Endodermal cell (in vitro differentiated cells): Measurements from ENCODE around the gene IQSEC3. TPM values are rescaled to one million over a fixed set of nuclear protein-coding genes. Genes with fewer than 3 reads are reported as not detected.

ENCODE experiments used
- DNase-seq: peaks from one replicate; pipeline ENCODE4 v3.0.0-alpha.2; 2017
- H3K27ac ChIP-seq: 2 replicates; pipeline ENCODE4 v1.5.1; 2013; ENCODE audit warnings: mild to moderate bottlenecking, low read depth, low read length, moderate library complexity
- H3K27me3 ChIP-seq: 2 replicates; pipeline ENCODE4 v1.6.1; 2013; ENCODE audit warnings: mild to moderate bottlenecking, low read length, moderate library complexity; ENCODE audit not compliant: insufficient read depth, control insufficient read depth, poor library complexity, severe bottlenecking
- H3K36me3 ChIP-seq: 2 replicates; pipeline ENCODE4 v1.7.0; 2013; ENCODE audit warnings: mild to moderate bottlenecking, low read length, moderate library complexity; ENCODE audit not compliant: control insufficient read depth, insufficient read depth
- H3K4me1 ChIP-seq: one replicate; pipeline ENCODE4 v1.7.0; 2013; ENCODE audit warnings: low read length; ENCODE audit not compliant: control insufficient read depth, insufficient read depth
- H3K4me3 ChIP-seq: 2 replicates; pipeline ENCODE4 v1.5.1; 2013; ENCODE audit warnings: mild to moderate bottlenecking, low read length, moderate library complexity
- H3K9ac ChIP-seq: 2 replicates; pipeline ENCODE4 v1.6.1; 2013; ENCODE audit warnings: mild to moderate bottlenecking, low read length, moderate library complexity; ENCODE audit not compliant: poor library complexity, severe bottlenecking; ENCODE audit errors: extremely low read depth
- H3K9me3 ChIP-seq: 2 replicates; pipeline ENCODE4 v1.6.1; 2013; ENCODE audit warnings: mild to moderate bottlenecking, low read length, moderate library complexity; ENCODE audit not compliant: control insufficient read depth
- H3K27ac Mint-ChIP-seq: 2 replicates; pipeline ENCODE4 v1.8.0; 2020; ENCODE audit warnings: mixed read lengths
- H3K27me3 Mint-ChIP-seq: 2 replicates; pipeline ENCODE4 v1.8.0; 2021; ENCODE audit warnings: mild to moderate bottlenecking, mixed read lengths; ENCODE audit not compliant: insufficient read depth
- H3K36me3 Mint-ChIP-seq: 2 replicates; pipeline ENCODE4 v1.8.0; 2020; ENCODE audit warnings: low read depth, mixed read lengths
- H3K4me1 Mint-ChIP-seq: 2 replicates; pipeline ENCODE4 v1.8.0; 2020; ENCODE audit warnings: mixed read lengths
- H3K4me3 Mint-ChIP-seq: 2 replicates; pipeline ENCODE4 v1.8.0; 2020; ENCODE audit warnings: mild to moderate bottlenecking, moderate library complexity, mixed read lengths
- H3K9me3 Mint-ChIP-seq: 2 replicates; pipeline ENCODE4 v1.8.0; 2020; ENCODE audit warnings: mild to moderate bottlenecking, mixed read lengths
- CTCF ChIP-seq: fragments of 200-600 bp; sonication (generic); conservative IDR thresholded peaks from 2 replicates; pipeline ENCODE4 v1.5.0; 2021; ENCODE audit warnings: antibody characterized with exemption, mild to moderate bottlenecking
- WGBS, 2 experiments: methylation state at CpG; one replicate each; pipeline versions ENCODE4 v1.1.5 to v1.1.7; 2013; ENCODE audit warnings: missing lambda C conversion rate in 2 of 2, mixed read lengths in 1 of 2; ENCODE audit not compliant: insufficient coverage in 1 of 2, insufficient read length in 1 of 2; 5-methylcytosine and 5-hydroxymethylcytosine counted together
- total RNA-seq, 2 donors: library from RNA; stranded (reverse); fragmentation: NEBNext Ultra II Directional in 1 of 2; extraction: Animal tissue kit (Norgen Biotek cat#: 25700) in 1 of 2; gene quantifications; 2 replicates in 1 of 2; 3 replicates in 1 of 2; pipeline ENCODE4 v1.2.1, GENCODE V29; 2021

Gene IQSEC3
- total RNA-seq, 2 donors from 2014 or later = 1.5 to 2.7 TPM

GRCh38 chr12:226401-226800 lies 159.8 kb downstream of the IQSEC3 start:
- Histone ChIP-seq H3K4me3 (no peak overlapping the region), H3K4me1 (no peaks in the 10 kb centered on the region), H3K36me3 (no peaks in the 10 kb centered on the region), H3K9ac (no peak overlapping the region), H3K27ac (no peak overlapping the region), H3K27me3 (no peaks in the 10 kb centered on the region), H3K9me3 (no peaks in the 10 kb centered on the region)
- H3K4me1 Mint-ChIP-seq = no peaks in the 10 kb centered on the region
- peak; percentile 68 for TF ChIP-seq CTCF
- no peaks in the 10 kb centered on the region for H3K36me3 Mint-ChIP-seq
- 87 to 91% methylated on average over 6 to 14 of the region's 14 CpGs for WGBS, 2 experiments
- H3K27me3 Mint-ChIP-seq = peaks cover 19% of the 10 kb centered on the region
- DNase-seq = peak; percentile 81
- H3K9me3 Mint-ChIP-seq = no peaks in the 10 kb centered on the region
- H3K4me3 Mint-ChIP-seq = no peak overlapping the region
- H3K27ac Mint-ChIP-seq = no peak overlapping the region

DNA sequence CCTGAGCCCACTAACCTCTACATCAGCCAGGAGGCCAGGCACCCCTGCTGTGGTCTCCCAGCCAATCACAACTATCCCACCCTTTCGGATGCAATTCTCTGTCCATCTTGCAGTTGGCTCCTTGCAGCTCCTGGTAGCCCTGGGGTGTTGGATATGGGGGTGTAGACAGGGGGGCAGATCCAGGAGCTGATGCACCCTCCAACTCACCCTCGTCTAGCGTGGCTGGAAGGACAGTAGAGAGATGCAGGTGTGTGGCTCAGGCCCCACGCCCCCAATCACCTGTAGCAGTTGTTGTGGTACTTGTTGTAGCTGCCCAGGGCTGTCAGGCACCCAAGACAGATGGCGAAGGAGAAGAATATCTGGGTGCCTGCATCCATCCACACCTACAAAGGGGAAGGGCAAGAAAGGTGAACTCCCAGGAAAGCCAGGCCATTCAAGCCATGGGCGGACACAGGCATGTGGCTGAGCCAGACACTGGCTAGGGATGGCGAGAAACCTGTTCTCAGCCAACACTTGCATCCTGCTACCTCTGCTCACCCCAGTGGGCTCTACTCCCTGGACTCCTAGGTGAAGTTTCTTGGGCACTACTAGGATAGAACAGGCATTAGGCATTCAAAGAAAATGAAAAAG lies 160.8 kb downstream of the IQSEC3 start:
- Histone ChIP-seq H3K9me3 (no peaks in the 10 kb centered on the region), H3K27ac (no peak overlapping the region), H3K36me3 (no peaks in the 10 kb centered on the region), H3K9ac (no peak overlapping the region), H3K4me3 (no peak overlapping the region), H3K27me3 (no peaks in the 10 kb centered on the region), H3K4me1 (no peaks in the 10 kb centered on the region)
- H3K4me1 Mint-ChIP-seq = no peaks in the 10 kb centered on the region
- H3K27me3 Mint-ChIP-seq = peaks cover 14% of the 10 kb centered on the region
- peak; percentile 40 for DNase-seq
- H3K36me3 Mint-ChIP-seq = no peaks in the 10 kb centered on the region
- no peak overlapping the region for H3K27ac Mint-ChIP-seq
- TF ChIP-seq CTCF = no peak
- no peaks in the 10 kb centered on the region for H3K9me3 Mint-ChIP-seq
- no peak overlapping the region for H3K4me3 Mint-ChIP-seq
- 92 to 100% methylated on average over 2 to 7 of the region's 7 CpGs for WGBS, 2 experiments

Other genes starting within 250 kb of the IQSEC3 start
- gene SLC6A12, start 147.4 kb downstream of the IQSEC3 start, total RNA-seq = 1 to 10 TPM in 1 of 2 donors, under 1 TPM in 1; 0.58 to 1.3 TPM
- 1 to 10 TPM; 1.1 to 2.4 TPM for gene SLC6A13, start 196.1 kb downstream of the IQSEC3 start, total RNA-seq